B cell (primary cell): ENCODE measurements around the gene P4HA2. TPM values are rescaled to one million over a fixed set of nuclear protein-coding genes. Genes with fewer than 3 reads are reported as not detected.

Experiments
- ATAC-seq: fragments of 200-7000 bp; cut with Tn5 transposase; one replicate; pipeline ENCODE4 v1.10.0; 2021; ENCODE audit warnings: low read depth, mild to moderate bottlenecking, moderate number of reproducible peaks, moderate library complexity
- CTCF ChIA-PET: fragments of 350-600 bp; sonication (Branson Sonifier 250); formaldehyde crosslinking; loops from one replicate; lab custom pipeline; 2021; ENCODE audit warnings: antibody characterized with exemption, inconsistent platforms; lab: Charles Lee
- POLR2A ChIA-PET: fragments of 350-600 bp; sonication (Branson Sonifier 250); formaldehyde crosslinking; loops from one replicate; lab custom pipeline; 2021; ENCODE audit warnings: antibody characterized with exemption; lab: Charles Lee
- DNase-seq: peaks from one replicate; pipeline ENCODE4 v3.0.0; 2013
- H2AFZ ChIP-seq: 2 replicates; pipeline ENCODE4 v1.6.1; 2012; ENCODE audit warnings: mild to moderate bottlenecking, low read depth, low read length; ENCODE audit not compliant: insufficient read depth, poor library complexity, severe bottlenecking
- H3K27ac ChIP-seq, 2 donors: 1 replicate in 1 of 2; 2 replicates in 1 of 2; pipeline ENCODE4 v1.5.1; 2012 to 2013; ENCODE audit warnings: low read length in 2 of 2, mild to moderate bottlenecking in 2 of 2, moderate library complexity in 1 of 2
- H3K27me3 ChIP-seq, 4 experiments: fragments of 200-600 bp in 1 of 4; sonication (generic) in 1 of 4; replicated peaks in 1 of 4; 1 replicate in 2 of 4; 2 replicates in 2 of 4; pipeline versions ENCODE4 v1.6.1 to v1.7.0; 2013 to 2016; ENCODE audit warnings: low read length in 3 of 4, mild to moderate bottlenecking in 2 of 4, mixed read lengths in 1 of 4, moderate library complexity in 1 of 4; ENCODE audit not compliant: insufficient read depth in 4 of 4, control insufficient read depth in 3 of 4; ENCODE audit errors: control extremely low read depth in 1 of 4
- H3K36me3 ChIP-seq, 2 experiments: replicated peaks in 1 of 2; 1 replicate in 1 of 2; 2 replicates in 1 of 2; pipeline versions ENCODE4 v1.6.1 to v1.7.1; 2013; ENCODE audit warnings: low read length in 1 of 2; ENCODE audit not compliant: insufficient read depth in 2 of 2, control insufficient read depth in 1 of 2; ENCODE audit errors: control extremely low read depth in 1 of 2, extremely low read depth in 1 of 2
- H3K4me1 ChIP-seq, 2 donors: fragments of 200-600 bp in 1 of 2; sonication (generic) in 1 of 2; 1 replicate in 1 of 2; 2 replicates in 1 of 2; pipeline versions ENCODE4 v1.5.1 to v1.6.1; 2013 to 2017; ENCODE audit warnings: low read length in 2 of 2; ENCODE audit not compliant: control insufficient read depth in 2 of 2, insufficient read depth in 2 of 2
- H3K4me2 ChIP-seq: replicated peaks from 2 replicates; pipeline ENCODE3; 2012; ENCODE audit warnings: mild to moderate bottlenecking, low read depth, low read length; ENCODE audit not compliant: poor library complexity, severe bottlenecking
- H3K4me3 ChIP-seq, 5 experiments: fragments of 200-600 bp in 1 of 5; sonication (generic) in 1 of 5; 1 replicate in 3 of 5; 2 replicates in 2 of 5; pipeline versions ENCODE4 v1.5.1 to v1.7.0; 2011 to 2016; ENCODE audit warnings: low read length in 4 of 5, mild to moderate bottlenecking in 4 of 5, low read depth in 2 of 5, control low read depth in 1 of 5, moderate library complexity in 1 of 5; ENCODE audit not compliant: insufficient read depth in 1 of 5; ENCODE audit errors: control extremely low read depth in 1 of 5, extremely low read depth in 1 of 5
- H3K79me2 ChIP-seq: fragments of 200-600 bp; sonication (generic); one replicate; pipeline ENCODE4 v1.6.0; 2016; ENCODE audit warnings: low read length; ENCODE audit not compliant: control insufficient read depth, insufficient read depth
- H3K9ac ChIP-seq: fragments of 200-600 bp; sonication (generic); 2 replicates; pipeline ENCODE4 v1.6.1; 2017; ENCODE audit warnings: mild to moderate bottlenecking, low read length, moderate library complexity
- H3K9me3 ChIP-seq, 3 donors: one replicate each; pipeline versions ENCODE4 v1.6.1 to v1.7.1; 2013; ENCODE audit warnings: low read length in 2 of 3; ENCODE audit not compliant: control insufficient read depth in 2 of 3, insufficient read depth in 1 of 3; ENCODE audit errors: control extremely low read depth in 1 of 3
- H4K20me1 ChIP-seq: 2 replicates; pipeline ENCODE4 v1.6.0; 2012; ENCODE audit warnings: mild to moderate bottlenecking, low read length; ENCODE audit not compliant: insufficient read depth, control insufficient read depth, poor library complexity, severe bottlenecking
- H3K27ac Mint-ChIP-seq: one replicate; pipeline ENCODE4 v1.8.0; 2021; ENCODE audit warnings: mixed read lengths
- H3K27me3 Mint-ChIP-seq: one replicate; pipeline ENCODE4 v1.8.0; 2021; ENCODE audit warnings: mixed read lengths
- H3K4me1 Mint-ChIP-seq: one replicate; pipeline ENCODE4 v1.8.0; 2021; ENCODE audit warnings: mixed read lengths
- H3K4me3 Mint-ChIP-seq: one replicate; pipeline ENCODE4 v1.8.0; 2021; ENCODE audit warnings: mixed read lengths
- H3K9me3 Mint-ChIP-seq: one replicate; pipeline ENCODE4 v1.8.0; 2022; ENCODE audit warnings: mixed read lengths; ENCODE audit not compliant: insufficient read depth
- CTCF ChIP-seq: fragments of 200-600 bp; IDR thresholded peaks from one replicate; pipeline ENCODE4 v1.8.0; 2022; ENCODE audit warnings: antibody characterized with exemption, mild to moderate bottlenecking
- EZH2 ChIP-seq: IDR thresholded peaks from 2 replicates; pipeline ENCODE4 v1.6.1; 2012; ENCODE audit warnings: borderline replicate concordance, low read depth, mild to moderate bottlenecking, moderate library complexity, low read length; ENCODE audit not compliant: insufficient read depth, poor library complexity, severe bottlenecking
- WGBS: methylation state at CpG from one replicate; pipeline ENCODE4 v1.1.5; 2013; ENCODE audit warnings: missing lambda C conversion rate; ENCODE audit not compliant: insufficient coverage; 5-methylcytosine and 5-hydroxymethylcytosine counted together
- intact Hi-C: fragments of 100-400 bp; cut with micrococcal nuclease; formaldehyde crosslinking; loops from one replicate; pipeline ENCODE4 v1.10.0; 2022
- polyA plus RNA-seq: library from polyadenylated mRNA; depleted of rRNA; stranded (reverse); fragments of >200 nt; gene quantifications from 2 replicates; pipeline ENCODE4 v1.2.3, GENCODE V29; 2012
- total RNA-seq, 2 donors: library from RNA; stranded (reverse); fragments of 120-200 nt in 1 of 2; gene quantifications; 1 replicate in 1 of 2; 2 replicates in 1 of 2; pipeline versions ENCODE4 v1.2.3 to v1.2.4, GENCODE V29; 2013 to 2022

Gene P4HA2
- total and polyA plus RNA-seq, 2 donors (not counting 1 experiment from before 2014, with no cell fraction given): 0.09 to 0.25 TPM

- Histone ChIP-seq H3K4me1 (no peaks in the 10 kb centered on the region), H3K9me3 (no peaks in the 10 kb centered on the region), H3K4me3 (no peak overlapping the region), H3K4me2 (no peak overlapping the region), H2AFZ (no peak overlapping the region), H3K9ac (no peak overlapping the region), H3K27me3 (no peaks in the 10 kb centered on the region), H4K20me1 (no peaks in the 10 kb centered on the region), H3K36me3 (no peaks in the 10 kb centered on the region), H3K79me2 (no peaks in the 10 kb centered on the region), H3K27ac (no peak overlapping the region)
- ChIA-PET POLR2A (no interaction called here), CTCF (no interaction called here)
- WGBS: 100% methylated on average over 3 of the region's 5 CpGs
- intact Hi-C loops: no loop called here
- no peak overlapping the region for H3K27ac Mint-ChIP-seq
- no peak overlapping the region for H3K4me3 Mint-ChIP-seq
- H3K9me3 Mint-ChIP-seq: no peaks in the 10 kb centered on the region
- DNase-seq: no peak
- no peak for TF ChIP-seq EZH2
- no peak for TF ChIP-seq CTCF
- no peak for ATAC-seq
- no peaks in the 10 kb centered on the region for H3K27me3 Mint-ChIP-seq
- no peaks in the 10 kb centered on the region for H3K4me1 Mint-ChIP-seq
These were observed 28.5 kb downstream of the P4HA2 start for GRCh38 chr5:132199116-132199680.

- H3K36me3 ChIP-seq: no peaks in the 10 kb centered on the region
- POLR2A ChIA-PET: no interaction called here
- no peak overlapping the region for H3K4me2 ChIP-seq
- H3K4me3 ChIP-seq: no peak overlapping the region
- H3K9ac ChIP-seq: no peak overlapping the region
- no peaks in the 10 kb centered on the region for H3K79me2 ChIP-seq
- no peaks in the 10 kb centered on the region for H3K4me1 ChIP-seq
- no peaks in the 10 kb centered on the region for H4K20me1 ChIP-seq
- DNase-seq: no peak
- Mint-ChIP-seq H3K4me1 (no peaks in the 10 kb centered on the region), H3K9me3 (no peaks in the 10 kb centered on the region), H3K4me3 (no peak overlapping the region), H3K27me3 (no peaks in the 10 kb centered on the region), H3K27ac (no peak overlapping the region)
- CTCF ChIA-PET: no interaction called here
- ATAC-seq: no peak
- H3K9me3 ChIP-seq: no peaks in the 10 kb centered on the region
- H2AFZ ChIP-seq: no peak overlapping the region
- no peaks in the 10 kb centered on the region for H3K27me3 ChIP-seq
- TF ChIP-seq CTCF: no peak
- no peak for TF ChIP-seq EZH2
- no peak overlapping the region for H3K27ac ChIP-seq
- intact Hi-C loops: no loop called here
- 98% methylated on average over 3 of the region's 5 CpGs for WGBS
These were observed 29.1 kb downstream of the P4HA2 start for GRCh38 chr5:132198571-132198970.
